Activated naive CD4-positive, alpha-beta T cell treated with anti-CD3 and anti-CD28 coated beads for 36 hours (primary cell): ENCODE measurements around the gene ST7. TPM values are rescaled to one million over a fixed set of nuclear protein-coding genes. Genes with fewer than 3 reads are reported as not detected.

Experiments
- CTCF ChIA-PET: fragments of 350-600 bp; sonication (Branson Sonifier 250); formaldehyde crosslinking; loops from one replicate; lab custom pipeline; 2021; ENCODE audit warnings: antibody characterized with exemption; lab: Charles Lee
- DNase-seq: peaks from one replicate; pipeline ENCODE4 v3.0.0-alpha.2; 2020
- H3K27ac Mint-ChIP-seq: one replicate; pipeline ENCODE4 v1.8.0; 2021; ENCODE audit warnings: mild to moderate bottlenecking, mixed read lengths
- H3K27me3 Mint-ChIP-seq: one replicate; pipeline ENCODE4 v1.8.0; 2021; ENCODE audit warnings: low read depth, mixed read lengths
- H3K36me3 Mint-ChIP-seq: one replicate; pipeline ENCODE4 v1.8.0; 2021; ENCODE audit warnings: low read depth, mixed read lengths
- H3K4me1 Mint-ChIP-seq: one replicate; pipeline ENCODE4 v1.8.0; 2021; ENCODE audit warnings: low read depth, mixed read lengths
- H3K4me3 Mint-ChIP-seq: one replicate; pipeline ENCODE4 v1.8.0; 2021; ENCODE audit warnings: mild to moderate bottlenecking, moderate library complexity, mixed read lengths
- H3K9me3 Mint-ChIP-seq: one replicate; pipeline ENCODE4 v1.8.0; 2021; ENCODE audit warnings: mixed read lengths
- intact Hi-C: fragments of 100-400 bp; cut with micrococcal nuclease; formaldehyde crosslinking; loops from one replicate; pipeline ENCODE4 v1.15.1; 2023
- total RNA-seq, 2 experiments: library from RNA; stranded (reverse); gene quantifications; one replicate each; pipeline ENCODE4 v1.2.3, GENCODE V29; 2021

ST7 gene
- total RNA-seq, 2 experiments from 2014 or later: 4.1 to 5.2 TPM

DNA sequence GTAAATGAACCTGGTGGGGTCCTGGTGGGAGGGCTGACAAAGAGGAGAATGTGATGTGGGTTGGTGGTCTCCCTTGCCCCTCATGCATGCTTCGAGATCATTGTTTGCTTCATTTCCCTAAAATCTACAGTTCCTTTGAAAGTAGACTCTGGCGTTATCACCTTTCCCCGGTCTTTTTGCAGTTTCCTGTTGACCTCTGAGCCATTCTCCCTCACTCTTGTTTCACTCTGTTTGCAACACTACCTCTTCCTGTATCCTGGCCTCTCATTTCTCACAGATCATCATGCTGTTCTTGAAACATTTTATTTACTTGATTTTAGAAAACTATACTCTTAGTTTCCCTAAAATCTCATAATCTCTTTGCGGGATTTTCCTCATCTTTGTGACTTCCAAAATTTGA lies 189.8 kb downstream of the ST7 start:
- intact Hi-C loops: no loop called here
- Mint-ChIP-seq H3K36me3 (peaks cover 4% of the 10 kb centered on the region), H3K27me3 (no peaks in the 10 kb centered on the region), H3K9me3 (no peaks in the 10 kb centered on the region), H3K27ac (no peak overlapping the region), H3K4me1 (no peaks in the 10 kb centered on the region), H3K4me3 (no peak overlapping the region)
- CTCF ChIA-PET: no interaction called here
- DNase-seq: no peak

DNA sequence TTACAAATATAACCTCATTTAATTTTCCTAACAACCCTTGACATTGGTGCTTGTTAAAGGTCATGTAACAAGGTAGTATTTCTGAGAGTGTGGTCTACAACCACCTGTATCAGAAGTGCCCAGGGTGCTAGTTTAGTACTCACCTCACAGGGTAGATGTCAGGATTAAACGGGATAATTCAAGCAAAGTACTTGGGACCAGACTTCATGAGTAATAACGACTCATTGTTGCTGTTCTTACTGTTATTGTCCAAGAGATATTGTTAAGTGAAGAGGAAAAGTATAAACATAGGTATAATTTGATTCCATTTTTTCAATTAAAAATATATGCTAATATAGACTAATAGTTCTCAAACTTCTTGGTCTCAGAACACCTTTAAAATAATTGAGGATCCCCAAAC lies 190.3 kb downstream of the ST7 start:
- CTCF ChIA-PET: no interaction called here

DNA sequence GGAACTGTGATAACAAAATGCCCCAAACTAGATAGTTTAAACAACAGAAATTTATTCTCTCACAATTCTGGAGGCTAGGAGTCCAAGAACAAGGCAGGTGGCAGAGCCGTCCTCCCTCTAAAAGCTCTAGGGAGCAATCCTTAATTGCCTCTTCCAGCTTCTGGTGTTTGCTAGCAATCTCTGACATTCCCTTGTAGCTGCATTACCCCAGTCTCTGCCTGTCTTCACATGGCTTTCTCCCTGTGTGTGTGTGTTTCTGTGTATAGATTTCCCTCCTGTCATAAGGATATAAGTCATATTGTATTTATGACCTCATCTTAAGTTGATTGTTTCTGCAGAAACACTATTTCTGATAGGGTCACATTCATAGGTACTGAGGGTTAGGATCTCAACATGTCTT lies 192.0 kb downstream of the ST7 start:
- H3K4me1 Mint-ChIP-seq: no peaks in the 10 kb centered on the region
- intact Hi-C loops: no loop called here
- H3K27me3 Mint-ChIP-seq: no peaks in the 10 kb centered on the region
- no peak for DNase-seq
- CTCF ChIA-PET: interaction anchor here (1.1 kb wide), 1 partner anchor 19 kb away, joined by 3 read pairs; no protein-coding TSS in a partner anchor
- peaks cover 4% of the 10 kb centered on the region for H3K36me3 Mint-ChIP-seq
- H3K9me3 Mint-ChIP-seq: no peaks in the 10 kb centered on the region
- H3K27ac Mint-ChIP-seq: no peak overlapping the region
- H3K4me3 Mint-ChIP-seq: no peak overlapping the region

More for the DNA sequence above, 190.3 kb downstream of the ST7 start:
- DNase-seq: no peak
- no peak overlapping the region for H3K4me3 Mint-ChIP-seq
- no peak overlapping the region for H3K27ac Mint-ChIP-seq
- H3K36me3 Mint-ChIP-seq: peaks cover 4% of the 10 kb centered on the region
- no peaks in the 10 kb centered on the region for H3K4me1 Mint-ChIP-seq
- no peaks in the 10 kb centered on the region for H3K27me3 Mint-ChIP-seq
- intact Hi-C loops: no loop called here
- no peaks in the 10 kb centered on the region for H3K9me3 Mint-ChIP-seq

DNA sequence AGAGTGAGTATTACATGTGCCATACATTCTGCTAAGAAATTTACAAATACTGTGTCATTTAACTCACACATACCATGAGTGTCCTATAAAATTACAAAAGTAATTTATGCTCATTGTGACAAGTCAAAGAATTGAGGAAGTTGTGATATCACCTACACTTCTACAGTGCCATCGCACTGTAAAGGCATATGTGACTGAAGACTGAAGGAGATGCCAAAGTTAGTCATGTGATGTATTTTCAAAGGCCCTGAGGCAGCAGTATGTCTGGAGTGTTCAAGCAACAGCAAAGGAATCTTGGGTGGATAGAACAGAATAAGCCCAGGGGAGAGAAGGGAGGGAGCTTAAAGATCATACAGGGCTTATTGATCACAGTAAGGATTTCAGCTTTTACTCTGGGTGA lies 192.8 kb downstream of the ST7 start:
- CTCF ChIA-PET: interaction anchor here (0.6 to 1.1 kb wide), 3 partner anchors 16 to 156 kb away, joined by 3 to 4 read pairs (median 3); no protein-coding TSS in a partner anchor
- intact Hi-C loops: no loop called here
- H3K27me3 Mint-ChIP-seq: peaks cover 2% of the 10 kb centered on the region
- H3K36me3 Mint-ChIP-seq: peaks cover 4% of the 10 kb centered on the region
- no peaks in the 10 kb centered on the region for H3K9me3 Mint-ChIP-seq
- H3K27ac Mint-ChIP-seq: no peak overlapping the region
- no peak overlapping the region for H3K4me3 Mint-ChIP-seq
- no peaks in the 10 kb centered on the region for H3K4me1 Mint-ChIP-seq
- DNase-seq: no peak

GRCh38 chr7:117146511-117146910 lies 193.2 kb downstream of the ST7 start:
- H3K4me1 Mint-ChIP-seq: no peaks in the 10 kb centered on the region
- no peak overlapping the region for H3K27ac Mint-ChIP-seq
- peaks cover 2% of the 10 kb centered on the region for H3K27me3 Mint-ChIP-seq
- H3K4me3 Mint-ChIP-seq: no peak overlapping the region
- no peak for DNase-seq
- CTCF ChIA-PET: interaction anchor here (0.6 to 0.7 kb wide), 2 partner anchors 16 to 157 kb away, joined by 3 to 4 read pairs; no protein-coding TSS in a partner anchor
- intact Hi-C loops: no loop called here
- no peaks in the 10 kb centered on the region for H3K9me3 Mint-ChIP-seq
- peaks cover 4% of the 10 kb centered on the region for H3K36me3 Mint-ChIP-seq

DNA sequence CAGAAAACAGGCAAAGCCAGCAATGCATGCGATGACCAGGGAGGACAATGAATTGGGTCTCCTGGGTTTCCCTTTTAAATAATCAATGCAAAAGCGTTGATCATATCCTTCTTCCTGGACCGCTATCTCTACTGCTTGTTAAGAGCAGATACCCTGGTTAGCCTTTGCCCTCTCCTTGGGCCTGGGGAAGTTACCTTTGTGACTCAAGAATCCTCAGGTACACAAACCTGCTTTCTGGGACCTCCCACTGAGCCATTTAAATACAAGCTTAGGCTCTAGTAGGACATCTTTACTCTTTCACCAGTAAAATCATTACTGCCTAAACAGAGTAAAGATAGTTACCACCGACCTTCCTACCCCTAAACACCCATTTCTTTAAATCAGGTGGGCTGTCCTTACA lies 195.7 kb downstream of the ST7 start:
- DNase-seq: no peak
- intact Hi-C loops: no loop called here
- H3K27ac Mint-ChIP-seq: no peak overlapping the region
- no peak overlapping the region for H3K4me3 Mint-ChIP-seq
- no peaks in the 10 kb centered on the region for H3K9me3 Mint-ChIP-seq
- CTCF ChIA-PET: no interaction called here
- H3K36me3 Mint-ChIP-seq: no peaks in the 10 kb centered on the region
- no peaks in the 10 kb centered on the region for H3K4me1 Mint-ChIP-seq
- H3K27me3 Mint-ChIP-seq: peaks cover 2% of the 10 kb centered on the region

DNA sequence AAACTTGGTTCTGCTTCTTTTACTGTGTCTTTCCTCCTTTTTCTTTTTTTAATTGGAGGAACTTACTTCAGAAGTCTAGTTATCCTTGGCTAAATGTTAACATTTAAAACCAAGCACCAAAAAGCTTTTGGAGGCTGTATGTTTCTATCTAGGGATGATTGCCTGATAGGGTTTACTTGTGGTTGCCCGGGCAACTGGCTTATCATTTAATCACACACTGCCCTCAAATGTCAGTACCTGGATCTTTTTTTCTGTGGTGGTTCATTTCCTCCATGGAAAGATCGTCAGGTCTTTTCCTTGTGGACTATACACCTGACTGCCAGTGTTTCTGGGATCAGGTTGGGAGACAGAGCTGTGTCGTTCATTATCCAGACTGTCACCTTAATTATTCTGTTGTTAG lies 196.4 kb downstream of the ST7 start:
- DNase-seq: no peak
- Mint-ChIP-seq H3K27ac (no peak overlapping the region), H3K36me3 (no peaks in the 10 kb centered on the region), H3K9me3 (no peaks in the 10 kb centered on the region), H3K4me3 (no peak overlapping the region), H3K4me1 (no peaks in the 10 kb centered on the region), H3K27me3 (peaks cover 2% of the 10 kb centered on the region)
- CTCF ChIA-PET: interaction anchor here (0.7 kb wide), 1 partner anchor 8 kb away, joined by 8 read pairs; no protein-coding TSS in a partner anchor
- intact Hi-C loops: no loop called here

- no peak overlapping the region for H3K4me3 Mint-ChIP-seq
- H3K9me3 Mint-ChIP-seq: no peaks in the 10 kb centered on the region
Observed at GRCh38 chr7:117152213-117153007, 199.1 kb downstream of the ST7 start.

DNA sequence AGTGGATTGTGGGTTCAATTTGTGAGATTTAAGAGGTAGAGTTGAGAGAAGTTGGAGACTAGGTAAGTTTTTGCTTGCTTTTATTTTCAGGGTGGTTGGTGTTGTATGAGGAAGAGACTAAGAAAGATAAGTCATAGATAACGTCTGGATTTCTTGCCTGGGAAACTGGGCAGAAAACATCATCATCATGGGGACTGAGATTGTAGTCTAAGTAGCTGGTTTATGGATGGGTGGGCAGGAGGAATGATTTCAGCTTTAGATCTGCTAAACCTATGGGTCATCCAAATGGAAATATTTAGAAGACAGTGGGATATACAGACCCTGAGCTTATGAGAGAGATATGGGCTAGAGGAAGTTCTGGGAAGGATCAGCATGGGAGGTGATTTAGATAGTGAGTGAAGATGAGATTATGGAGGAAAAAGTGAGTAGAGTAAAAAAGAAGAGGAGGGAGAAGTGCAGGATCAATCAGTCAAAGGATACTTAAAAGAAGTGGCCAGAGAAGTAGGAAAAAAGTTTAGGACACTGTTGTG lies 199.8 kb downstream of the ST7 start:
- Mint-ChIP-seq H3K27me3 (peaks cover 2% of the 10 kb centered on the region), H3K27ac (no peak overlapping the region), H3K9me3 (no peaks in the 10 kb centered on the region), H3K4me1 (no peaks in the 10 kb centered on the region), H3K4me3 (no peak overlapping the region), H3K36me3 (no peaks in the 10 kb centered on the region)
- DNase-seq: no peak
- CTCF ChIA-PET: no interaction called here
- intact Hi-C loops: no loop called here

More at GRCh38 chr7:117152213-117153007, 199.1 kb downstream of the ST7 start:
- DNase-seq: no peak
- Mint-ChIP-seq H3K36me3 (no peaks in the 10 kb centered on the region), H3K4me1 (no peaks in the 10 kb centered on the region), H3K27me3 (peaks cover 2% of the 10 kb centered on the region), H3K27ac (no peak overlapping the region)
- CTCF ChIA-PET: no interaction called here
- intact Hi-C loops: no loop called here

- intact Hi-C loops: no loop called here
- CTCF ChIA-PET: no interaction called here
- H3K36me3 Mint-ChIP-seq: no peaks in the 10 kb centered on the region
- H3K4me1 Mint-ChIP-seq: no peaks in the 10 kb centered on the region
- no peak overlapping the region for H3K27ac Mint-ChIP-seq
- no peaks in the 10 kb centered on the region for H3K9me3 Mint-ChIP-seq
- no peak overlapping the region for H3K4me3 Mint-ChIP-seq
- H3K27me3 Mint-ChIP-seq: peaks cover 2% of the 10 kb centered on the region
- no peak for DNase-seq
Observed at GRCh38 chr7:117154721-117155120, 201.4 kb downstream of the ST7 start.

GRCh38 chr7:117155694-117156093 lies 202.4 kb downstream of the ST7 start:
- H3K4me1 Mint-ChIP-seq: no peaks in the 10 kb centered on the region
- H3K36me3 Mint-ChIP-seq: no peaks in the 10 kb centered on the region
- CTCF ChIA-PET: no interaction called here
- H3K9me3 Mint-ChIP-seq: no peaks in the 10 kb centered on the region
- intact Hi-C loops: no loop called here
- no peaks in the 10 kb centered on the region for H3K27me3 Mint-ChIP-seq
- DNase-seq: no peak
- H3K4me3 Mint-ChIP-seq: no peak overlapping the region
- no peak overlapping the region for H3K27ac Mint-ChIP-seq

DNA sequence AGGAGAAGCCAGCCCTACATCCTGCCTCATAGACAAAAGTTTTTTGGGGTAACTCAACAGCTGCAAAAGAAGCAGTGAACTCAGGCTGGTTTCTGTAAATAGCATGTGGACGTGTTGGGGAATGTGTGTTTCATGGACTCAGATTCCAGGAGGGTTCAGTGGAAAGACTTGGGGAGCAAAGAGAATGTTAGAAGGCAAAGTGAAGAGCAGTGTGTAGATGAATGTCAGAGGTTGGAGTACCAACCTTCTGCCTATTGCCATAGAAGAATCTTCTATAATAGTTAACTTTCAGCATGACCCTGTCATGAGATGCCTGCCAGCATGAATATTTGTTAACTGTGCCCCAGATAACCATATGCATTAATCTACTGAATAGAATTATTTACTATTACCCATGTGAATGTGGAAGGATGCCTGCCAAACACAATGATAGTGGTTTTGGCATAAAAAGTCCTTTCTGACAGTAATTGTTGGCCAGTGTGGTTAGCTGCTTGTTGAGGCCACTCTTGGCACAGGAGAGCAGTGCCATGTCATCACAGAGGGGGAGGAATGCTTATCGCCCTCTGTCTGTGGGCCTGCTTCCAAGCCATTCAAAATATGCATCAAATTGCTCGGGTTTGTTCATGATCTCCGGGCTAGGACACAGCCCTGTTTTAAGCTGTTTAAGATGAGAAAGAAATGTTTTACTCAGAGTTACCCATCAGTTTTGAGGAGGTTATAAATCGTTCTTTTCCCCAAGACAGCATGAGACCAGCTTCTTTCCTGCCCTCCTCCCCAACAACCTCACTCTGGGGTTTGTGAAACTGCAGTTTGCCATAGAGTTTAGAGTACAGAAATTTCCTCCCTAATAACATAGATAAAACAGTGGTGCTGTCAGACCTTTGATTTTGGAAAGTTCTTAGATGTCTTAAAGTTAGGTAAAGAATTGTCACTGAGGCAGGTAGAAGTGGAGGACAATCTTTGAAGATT lies 204.2 kb downstream of the ST7 start:
- Mint-ChIP-seq H3K4me3 (no peak overlapping the region), H3K9me3 (no peaks in the 10 kb centered on the region), H3K27me3 (no peaks in the 10 kb centered on the region), H3K36me3 (no peaks in the 10 kb centered on the region), H3K27ac (no peak overlapping the region), H3K4me1 (no peaks in the 10 kb centered on the region)
- intact Hi-C loops: no loop called here
- no peak for DNase-seq
- CTCF ChIA-PET: interaction anchor here (1.9 kb wide), 1 partner anchor 168 kb away, joined by 5 read pairs; no protein-coding TSS in a partner anchor
